HAP-1 (cell line): ENCODE results near the gene RBSN.

Source experiments
- DNase-seq, 2 experiments: peaks; one replicate each; pipeline ENCODE4 v3.0.0-alpha.2; 2016 to 2020; ENCODE audit warnings: low spot score in 2 of 2
- H3K27me3 ChIP-seq: fragments of 250-450 bp; sonication (Bioruptor Pico); 2 replicates; pipeline ENCODE4 v1.5.1; 2020; ENCODE audit warnings: low read depth, mild to moderate bottlenecking, moderate library complexity
- H3K36me3 ChIP-seq: fragments of 250-450 bp; sonication (Bioruptor Pico); replicated peaks from 2 replicates; pipeline ENCODE4 v1.5.1; 2020; ENCODE audit warnings: mild to moderate bottlenecking
- H3K4me1 ChIP-seq: fragments of 250-450 bp; sonication (Bioruptor Pico); 2 replicates; pipeline ENCODE4 v1.5.1; 2020; ENCODE audit warnings: mild to moderate bottlenecking
- H3K4me3 ChIP-seq: fragments of 250-450 bp; sonication (Bioruptor Pico); 2 replicates; pipeline ENCODE4 v1.5.1; 2020; ENCODE audit warnings: mild to moderate bottlenecking, moderate library complexity
- H3K9me3 ChIP-seq: fragments of 250-450 bp; sonication (Bioruptor Pico); 2 replicates; pipeline ENCODE4 v1.5.1; 2020; ENCODE audit warnings: mild to moderate bottlenecking, moderate library complexity
- in situ Hi-C: fragments of 300-500 bp; cut with MboI; formaldehyde crosslinking; loops from 3 replicates; pipeline ENCODE4 v1.14.3; 2020; ENCODE audit warnings: low sequenced_read_pairs, inconsistent platforms, mixed read lengths

RBSN gene

DNA sequence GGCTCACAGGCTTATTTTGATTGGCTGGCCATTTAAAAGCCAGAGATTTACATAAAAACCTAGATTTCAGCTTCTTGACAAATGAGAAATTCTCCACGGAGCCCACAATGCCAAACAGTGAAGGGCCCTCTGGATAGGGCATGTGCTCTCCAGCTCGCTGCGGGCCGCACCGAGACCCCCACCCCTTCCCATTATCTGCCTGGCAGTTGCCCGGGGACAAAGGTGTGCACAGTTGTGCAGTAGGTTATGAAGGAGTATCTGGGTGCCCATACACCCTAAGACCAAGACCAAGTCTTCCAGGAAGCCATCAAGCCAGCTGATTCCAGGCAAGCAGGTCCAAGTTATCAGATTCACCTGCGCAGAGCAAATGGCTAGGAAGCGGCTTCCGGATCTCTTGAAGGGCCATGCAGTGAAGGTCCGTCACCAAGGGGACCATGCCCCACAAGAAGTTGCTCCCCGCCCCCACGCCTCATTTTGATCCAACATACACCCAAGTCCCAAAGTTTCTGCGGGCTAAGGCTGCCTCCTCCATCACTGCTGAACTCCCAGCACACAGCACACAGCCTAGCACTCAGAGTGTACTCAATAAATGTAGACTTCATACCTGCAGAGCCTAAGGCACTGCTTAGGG lies 35.2 kb downstream of the RBSN start:
- H3K27me3 ChIP-seq: no peaks in the 10 kb centered on the region
- in situ Hi-C loops: no loop called here
- H3K36me3 ChIP-seq: peaks cover 27% of the 10 kb centered on the region
- peaks cover 13% of the 10 kb centered on the region for H3K4me1 ChIP-seq
- no peaks in the 10 kb centered on the region; the same call in 1 of the 2 replicates for H3K9me3 ChIP-seq
- DNase-seq: peak in 1 of 2 experiments; percentile 37
- peak overlapping the region; percentile 92 for H3K4me3 ChIP-seq

DNA sequence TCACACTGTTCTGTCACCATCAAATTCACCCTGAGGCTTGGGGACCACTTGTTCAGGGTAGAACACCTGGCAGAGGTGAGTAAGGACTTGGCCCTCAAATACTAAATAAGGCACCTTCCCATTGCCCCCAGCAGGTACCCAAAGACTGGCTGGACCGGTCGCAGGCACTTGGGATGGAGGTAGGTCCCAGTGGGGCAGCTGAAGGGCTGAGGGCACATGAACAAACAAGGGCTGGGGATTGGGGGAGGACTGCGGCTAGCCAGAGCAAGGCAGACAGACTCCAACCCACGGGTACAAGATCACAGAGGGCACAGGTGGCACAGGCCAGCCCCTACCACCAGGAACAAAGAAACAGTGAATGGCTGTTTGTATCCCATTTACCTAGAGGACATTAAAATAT lies 35.7 kb downstream of the RBSN start:
- in situ Hi-C loops: no loop called here
- no peak for DNase-seq
- Histone ChIP-seq H3K9me3 (no peaks in the 10 kb centered on the region; the same call in 1 of the 2 replicates), H3K36me3 (peaks cover 32% of the 10 kb centered on the region), H3K27me3 (no peaks in the 10 kb centered on the region), H3K4me3 (peak overlapping the region; percentile 92), H3K4me1 (peaks cover 13% of the 10 kb centered on the region)

- in situ Hi-C loops: no loop called here
- Histone ChIP-seq H3K4me3 (no peak overlapping the region), H3K4me1 (peaks cover 10% of the 10 kb centered on the region), H3K36me3 (peaks cover 60% of the 10 kb centered on the region), H3K27me3 (no peaks in the 10 kb centered on the region), H3K9me3 (no peaks in the 10 kb centered on the region)
- DNase-seq: no peak
Measured at GRCh38 chr3:15060029-15060428, 38.9 kb downstream of the RBSN start.

GRCh38 chr3:15056676-15057404 lies 42.1 kb downstream of the RBSN start:
- no peak overlapping the region for H3K4me3 ChIP-seq
- no peak for DNase-seq
- in situ Hi-C loops: no loop called here
- H3K4me1 ChIP-seq: no peaks in the 10 kb centered on the region
- H3K27me3 ChIP-seq: no peaks in the 10 kb centered on the region
- peaks cover 65% of the 10 kb centered on the region for H3K36me3 ChIP-seq
- H3K9me3 ChIP-seq: no peaks in the 10 kb centered on the region

GRCh38 chr3:15055019-15055557 lies 43.9 kb downstream of the RBSN start:
- Histone ChIP-seq H3K27me3 (no peaks in the 10 kb centered on the region), H3K4me3 (no peak overlapping the region), H3K9me3 (no peaks in the 10 kb centered on the region), H3K36me3 (peaks cover 80% of the 10 kb centered on the region), H3K4me1 (no peaks in the 10 kb centered on the region)
- in situ Hi-C loops: no loop called here
- DNase-seq: no peak

DNA sequence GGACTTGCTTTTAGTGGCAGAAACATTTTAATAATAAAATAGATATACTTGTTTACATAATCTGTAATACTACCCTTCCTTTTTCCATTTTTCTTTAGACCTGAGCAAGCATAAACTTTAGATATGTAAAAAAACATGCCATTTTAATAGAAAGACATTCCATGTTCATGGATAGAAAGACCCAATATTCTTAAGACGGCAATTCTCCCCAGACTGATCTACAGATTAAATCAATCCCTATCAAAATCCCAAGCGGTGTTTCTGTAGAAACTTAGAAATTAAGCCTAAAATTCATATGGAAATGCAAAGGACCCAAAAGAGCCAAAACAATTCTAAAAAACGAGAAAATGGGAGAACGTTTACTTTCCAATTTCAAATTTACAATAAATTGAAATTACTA lies 45.4 kb downstream of the RBSN start:
- Histone ChIP-seq H3K36me3 (peaks cover 82% of the 10 kb centered on the region), H3K27me3 (no peaks in the 10 kb centered on the region), H3K9me3 (no peaks in the 10 kb centered on the region), H3K4me3 (no peak overlapping the region), H3K4me1 (no peaks in the 10 kb centered on the region)
- in situ Hi-C loops: no loop called here
- no peak for DNase-seq

DNA sequence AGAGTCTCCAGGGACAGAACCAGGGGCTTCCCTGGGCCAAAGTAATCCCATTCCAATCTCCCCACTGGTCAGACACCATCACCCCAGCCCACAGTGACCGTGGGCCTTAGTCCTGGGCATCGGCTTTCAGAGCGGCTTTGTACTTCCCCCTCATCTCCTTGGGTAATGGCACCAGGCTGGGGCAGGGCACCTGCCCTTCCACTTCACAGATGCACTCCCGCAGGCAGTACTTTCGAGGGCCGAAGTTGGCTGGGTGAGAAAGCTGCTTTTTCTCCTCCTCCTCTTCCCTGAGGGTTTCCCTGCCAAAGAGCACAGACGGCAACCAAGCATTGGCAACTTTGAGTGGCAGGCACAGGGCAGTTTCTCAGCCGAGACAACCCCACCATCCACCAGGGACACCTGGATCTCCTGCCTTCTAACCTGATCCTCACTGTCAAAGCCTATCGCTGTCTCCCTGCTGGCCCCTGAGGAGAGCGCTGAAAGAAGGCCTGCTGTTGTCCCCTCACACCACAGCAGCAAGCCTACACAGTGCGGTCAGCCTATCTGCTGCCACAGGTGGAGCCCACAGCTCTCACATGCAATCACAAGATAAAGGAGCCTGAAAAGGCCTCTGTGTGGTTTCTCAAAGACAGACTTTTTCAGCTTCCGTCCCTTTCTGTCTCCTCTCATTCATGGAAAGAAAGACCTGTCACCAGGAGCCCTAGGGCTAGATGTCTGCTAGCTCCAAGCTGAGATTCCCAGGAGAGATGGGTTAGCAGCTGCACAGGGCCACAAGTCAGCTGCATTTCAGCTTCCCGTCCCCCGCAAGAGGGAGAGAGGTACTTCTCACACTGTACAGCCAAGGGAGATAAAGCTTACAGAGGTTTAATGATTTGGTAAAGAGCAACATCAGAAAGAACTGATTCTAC lies 46.4 kb downstream of the RBSN start:
- in situ Hi-C loops: no loop called here
- Histone ChIP-seq H3K4me1 (no peaks in the 10 kb centered on the region), H3K9me3 (no peaks in the 10 kb centered on the region), H3K4me3 (no peak overlapping the region), H3K27me3 (no peaks in the 10 kb centered on the region), H3K36me3 (peaks cover 82% of the 10 kb centered on the region)
- DNase-seq: no peak

- peak; percentile 26 to 72 for DNase-seq
- Histone ChIP-seq H3K36me3 (peaks cover 82% of the 10 kb centered on the region), H3K4me1 (no peaks in the 10 kb centered on the region), H3K9me3 (no peaks in the 10 kb centered on the region), H3K27me3 (no peaks in the 10 kb centered on the region), H3K4me3 (no peak overlapping the region)
- in situ Hi-C loops: no loop called here
Measured at GRCh38 chr3:15051531-15051930, 47.4 kb downstream of the RBSN start.

DNA sequence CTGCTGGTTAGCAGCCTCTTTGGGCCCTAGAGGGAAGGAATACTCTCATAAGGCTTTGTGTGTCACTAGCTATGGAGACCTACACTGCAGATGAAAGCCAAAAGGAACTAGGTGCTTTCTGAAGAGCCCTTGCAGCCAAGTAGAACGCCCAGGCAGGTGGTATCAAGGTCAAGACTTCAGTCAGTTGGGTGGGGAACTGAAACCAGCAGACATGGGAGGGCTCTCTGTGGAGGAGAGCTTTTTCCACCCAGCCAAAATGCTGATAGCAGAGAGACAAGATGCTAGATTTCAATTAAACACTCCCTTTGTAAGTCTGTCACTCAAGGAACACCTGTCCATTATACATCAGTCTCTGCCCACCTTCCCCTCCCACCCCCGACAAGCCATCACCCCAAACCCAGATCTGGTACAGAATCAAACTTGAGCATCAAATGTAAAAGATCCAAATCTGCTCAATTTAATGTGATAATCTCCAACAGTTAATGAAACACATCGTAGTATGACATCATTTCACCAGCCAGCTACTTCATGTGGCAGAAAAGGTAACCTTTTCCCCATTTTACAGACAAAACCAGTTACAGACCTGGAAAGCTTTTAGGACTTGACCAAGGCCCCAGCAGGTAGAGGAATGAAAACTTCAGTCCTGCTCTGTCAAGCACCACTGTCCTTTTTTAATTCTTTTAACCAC lies 48.4 kb downstream of the RBSN start:
- Histone ChIP-seq H3K4me1 (no peaks in the 10 kb centered on the region), H3K36me3 (peaks cover 86% of the 10 kb centered on the region), H3K27me3 (no peaks in the 10 kb centered on the region), H3K9me3 (no peaks in the 10 kb centered on the region), H3K4me3 (no peak overlapping the region)
- in situ Hi-C loops: no loop called here
- DNase-seq: no peak

- no peaks in the 10 kb centered on the region for H3K4me1 ChIP-seq
- in situ Hi-C loops: no loop called here
Measured at GRCh38 chr3:15049584-15049983, 49.4 kb downstream of the RBSN start.

DNA sequence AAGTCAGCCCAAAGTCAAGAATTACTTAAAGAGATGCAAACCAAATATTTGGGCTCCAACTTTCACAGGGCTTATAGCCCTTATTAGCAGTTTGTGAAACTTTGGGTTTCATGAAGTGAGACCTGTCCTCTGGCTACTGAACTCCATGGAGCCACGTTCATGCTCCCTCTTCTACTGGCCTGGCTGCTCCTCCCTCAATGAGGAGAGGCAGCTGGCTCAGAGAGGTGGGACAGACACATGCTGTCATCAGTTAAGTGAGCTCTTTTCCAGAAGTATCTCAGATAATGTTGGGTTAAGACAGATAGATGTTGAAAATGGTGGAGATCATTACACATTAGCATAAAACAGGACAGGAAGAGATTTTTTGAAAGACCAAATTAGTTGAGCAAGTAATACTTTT lies 53.3 kb downstream of the RBSN start:
- Histone ChIP-seq H3K27me3 (no peaks in the 10 kb centered on the region), H3K4me3 (no peak overlapping the region), H3K9me3 (no peaks in the 10 kb centered on the region), H3K4me1 (peaks cover 3% of the 10 kb centered on the region; the same call in 1 of the 2 replicates), H3K36me3 (peaks cover 97% of the 10 kb centered on the region)
- DNase-seq: no peak
- in situ Hi-C loops: no loop called here

More at GRCh38 chr3:15049584-15049983, 49.4 kb downstream of the RBSN start:
- no peak overlapping the region for H3K4me3 ChIP-seq
- DNase-seq: no peak
- H3K36me3 ChIP-seq: peaks cover 90% of the 10 kb centered on the region
- no peaks in the 10 kb centered on the region for H3K9me3 ChIP-seq
- H3K27me3 ChIP-seq: no peaks in the 10 kb centered on the region

DNA sequence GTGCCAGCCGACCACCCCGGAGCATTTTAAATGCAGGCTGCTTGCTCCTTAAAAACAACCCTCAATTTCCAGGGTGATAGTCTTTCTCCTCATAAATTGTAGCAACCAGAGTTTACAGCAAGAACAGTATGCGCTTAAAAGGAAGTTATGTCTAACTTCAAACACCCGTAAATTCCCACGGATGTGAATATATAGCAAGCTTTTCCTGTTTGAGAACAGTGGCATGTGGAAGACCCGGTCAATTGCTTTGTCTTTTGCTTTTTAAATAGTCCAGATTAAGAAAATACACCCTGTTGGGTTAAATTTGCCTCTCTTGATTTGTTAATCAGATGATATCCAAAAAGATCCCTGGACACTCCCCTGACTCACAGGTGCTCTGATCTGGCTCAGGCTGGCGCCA lies 54.6 kb downstream of the RBSN start:
- Histone ChIP-seq H3K9me3 (no peaks in the 10 kb centered on the region), H3K4me3 (no peak overlapping the region), H3K36me3 (peaks cover 93% of the 10 kb centered on the region), H3K4me1 (peaks cover 3% of the 10 kb centered on the region; the same call in 1 of the 2 replicates), H3K27me3 (no peaks in the 10 kb centered on the region)
- no peak for DNase-seq
- in situ Hi-C loops: no loop called here
